22Rv1 (cell line): ENCODE measurements around the gene ICE1.
"Not testable (repeated sequence)": the region's sequence is repeated elsewhere in the genome, so short reads cannot be mapped to it uniquely, and the experiment has no call there.

Experiments
- H3K27ac ChIP-seq: fragments of 450-650 bp; 2 replicates; pipeline ENCODE4 v1.5.1; 2017
- ZFX ChIP-seq: fragments of 450-650 bp; IDR thresholded peaks from 2 replicates; pipeline ENCODE4 v1.6.1; 2017; ENCODE audit warnings: antibody characterized with exemption, borderline replicate concordance
- TF ChIP-seq, protein P1 (sequence below): fragments of 450-650 bp; IDR thresholded peaks from 2 replicates; pipeline ENCODE4 v1.5.1; 2017; ENCODE audit warnings: mild to moderate bottlenecking

ICE1 gene

DNA sequence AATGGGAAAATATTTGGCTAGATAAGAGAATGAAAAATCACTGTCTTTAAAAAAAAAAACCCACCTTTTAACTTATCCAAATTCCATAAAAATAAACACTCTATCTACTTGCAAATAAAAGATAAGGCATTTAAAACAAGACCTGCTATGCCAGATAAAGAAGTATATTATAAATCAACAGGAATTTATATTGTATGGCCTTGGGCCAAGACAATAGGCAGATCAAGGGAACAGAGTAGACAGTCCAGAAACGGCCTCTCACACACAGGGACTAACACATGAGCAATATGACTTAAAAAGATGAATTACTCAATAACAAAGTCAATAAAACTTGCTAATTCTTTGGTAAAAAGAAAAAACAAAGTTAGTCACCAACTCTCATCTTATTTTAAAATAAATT, 34.7 kb upstream of the ICE1 start:
- no peak overlapping the region for H3K27ac ChIP-seq
- TF ChIP-seq ZFX = no peak
- TF ChIP-seq, protein P1, sequence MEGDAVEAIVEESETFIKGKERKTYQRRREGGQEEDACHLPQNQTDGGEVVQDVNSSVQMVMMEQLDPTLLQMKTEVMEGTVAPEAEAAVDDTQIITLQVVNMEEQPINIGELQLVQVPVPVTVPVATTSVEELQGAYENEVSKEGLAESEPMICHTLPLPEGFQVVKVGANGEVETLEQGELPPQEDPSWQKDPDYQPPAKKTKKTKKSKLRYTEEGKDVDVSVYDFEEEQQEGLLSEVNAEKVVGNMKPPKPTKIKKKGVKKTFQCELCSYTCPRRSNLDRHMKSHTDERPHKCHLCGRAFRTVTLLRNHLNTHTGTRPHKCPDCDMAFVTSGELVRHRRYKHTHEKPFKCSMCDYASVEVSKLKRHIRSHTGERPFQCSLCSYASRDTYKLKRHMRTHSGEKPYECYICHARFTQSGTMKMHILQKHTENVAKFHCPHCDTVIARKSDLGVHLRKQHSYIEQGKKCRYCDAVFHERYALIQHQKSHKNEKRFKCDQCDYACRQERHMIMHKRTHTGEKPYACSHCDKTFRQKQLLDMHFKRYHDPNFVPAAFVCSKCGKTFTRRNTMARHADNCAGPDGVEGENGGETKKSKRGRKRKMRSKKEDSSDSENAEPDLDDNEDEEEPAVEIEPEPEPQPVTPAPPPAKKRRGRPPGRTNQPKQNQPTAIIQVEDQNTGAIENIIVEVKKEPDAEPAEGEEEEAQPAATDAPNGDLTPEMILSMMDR = no peak

DNA sequence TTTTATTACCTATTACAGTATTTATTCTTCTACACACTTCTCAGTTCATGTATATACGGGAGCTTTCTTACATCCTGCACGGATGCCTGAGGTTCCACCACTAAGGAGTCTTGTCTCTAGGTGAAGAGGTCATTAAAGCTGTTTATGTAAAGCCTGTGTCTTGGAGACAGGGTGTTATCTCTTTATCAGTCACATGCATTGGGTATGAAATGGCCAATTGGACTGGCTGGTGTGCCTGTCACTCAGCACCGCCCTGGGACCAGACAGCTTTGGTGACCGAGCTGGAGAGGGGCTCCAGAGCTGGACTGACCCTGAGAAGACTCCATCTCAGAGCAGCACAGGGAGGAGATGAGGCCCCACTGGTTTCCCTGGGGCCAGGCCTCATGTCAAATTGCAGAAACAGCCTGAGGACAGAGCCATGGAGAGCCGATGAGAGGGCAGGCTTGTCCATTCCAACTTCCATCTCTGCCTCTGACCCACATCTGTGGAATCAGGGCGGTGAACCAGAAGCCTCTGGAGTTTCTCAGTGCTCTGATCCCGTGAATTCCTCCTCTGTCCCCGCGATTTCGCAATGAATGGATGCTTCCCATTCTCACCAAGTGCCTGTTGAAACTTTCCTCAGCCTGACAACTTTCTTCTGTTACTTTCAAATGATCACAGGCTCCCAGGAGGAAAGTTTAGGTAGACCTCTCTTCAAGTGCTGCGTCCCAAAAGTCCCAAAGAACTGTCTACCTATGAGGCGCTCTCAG, 32.2 kb upstream of the ICE1 start:
- H3K27ac ChIP-seq = not testable (repeated sequence)

DNA sequence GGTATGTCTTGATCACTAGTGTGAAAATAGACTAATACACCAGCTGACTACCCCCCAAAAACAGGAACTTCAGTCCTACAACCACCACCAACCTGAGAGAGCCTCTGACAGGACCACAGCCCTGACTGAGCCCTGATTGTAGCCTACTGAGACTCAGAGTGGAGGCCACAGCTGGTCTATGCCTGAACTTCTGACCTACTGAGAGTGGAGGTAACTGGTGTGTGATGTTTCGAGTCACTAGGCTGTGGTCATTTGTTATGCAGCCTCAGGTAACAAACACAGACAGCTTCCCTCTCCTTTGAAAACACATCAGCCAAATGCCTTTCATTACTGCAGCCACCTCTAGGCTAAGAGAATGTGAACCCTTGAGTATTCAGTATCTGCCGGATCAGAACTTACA, 30.0 kb upstream of the ICE1 start:
- not testable (repeated sequence) for H3K27ac ChIP-seq

DNA sequence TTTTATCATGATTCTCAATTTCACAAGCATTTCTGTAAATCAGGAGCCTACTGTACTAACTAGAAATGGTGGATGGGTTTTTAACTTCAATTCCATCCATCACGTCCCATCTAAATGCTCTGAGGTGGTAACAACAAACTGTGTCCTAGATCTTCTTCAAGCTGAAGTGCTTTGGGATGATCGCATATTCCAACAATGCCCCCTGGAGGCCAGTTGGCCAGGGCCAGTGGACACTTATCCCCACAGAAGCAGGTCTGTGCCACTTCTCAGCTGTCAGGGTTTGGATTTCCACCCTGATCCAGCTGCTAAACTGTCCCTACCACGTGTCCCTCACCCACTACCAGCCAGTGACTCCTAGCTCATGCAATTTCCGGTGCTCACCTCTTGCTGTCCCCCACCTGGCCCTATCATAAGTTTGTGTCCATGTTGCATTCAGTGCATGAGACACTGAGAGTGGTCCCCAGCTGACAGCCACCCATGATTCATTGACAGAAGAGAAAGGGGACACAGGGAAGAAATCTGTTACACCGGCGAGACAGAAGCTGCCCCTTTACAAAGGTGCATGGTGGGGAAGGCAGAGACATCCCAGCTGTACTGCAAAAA, 28.0 kb upstream of the ICE1 start:
- TF ChIP-seq, protein P1 = peak; percentile 38
- H3K27ac ChIP-seq = not testable (repeated sequence)

DNA sequence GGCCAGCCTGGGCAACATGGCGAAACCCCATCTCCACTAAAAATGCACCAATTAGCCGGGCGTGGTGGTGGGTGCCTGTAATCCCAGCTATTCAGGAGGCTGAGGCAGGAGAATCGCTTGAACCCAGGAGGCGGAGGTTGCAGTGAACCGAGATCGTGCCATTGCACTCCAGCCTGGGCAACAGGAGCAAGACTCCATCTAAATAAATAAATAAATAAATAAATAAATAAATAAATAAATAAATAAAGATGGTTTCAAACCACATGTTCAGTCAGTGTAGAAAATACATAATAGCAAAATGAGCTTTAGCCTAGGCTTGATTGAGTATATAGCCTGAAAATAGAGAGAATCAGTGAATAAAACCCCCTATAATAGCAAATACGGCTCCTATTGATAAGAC, 27.4 kb upstream of the ICE1 start:
- H3K27ac ChIP-seq = not testable (repeated sequence)

DNA sequence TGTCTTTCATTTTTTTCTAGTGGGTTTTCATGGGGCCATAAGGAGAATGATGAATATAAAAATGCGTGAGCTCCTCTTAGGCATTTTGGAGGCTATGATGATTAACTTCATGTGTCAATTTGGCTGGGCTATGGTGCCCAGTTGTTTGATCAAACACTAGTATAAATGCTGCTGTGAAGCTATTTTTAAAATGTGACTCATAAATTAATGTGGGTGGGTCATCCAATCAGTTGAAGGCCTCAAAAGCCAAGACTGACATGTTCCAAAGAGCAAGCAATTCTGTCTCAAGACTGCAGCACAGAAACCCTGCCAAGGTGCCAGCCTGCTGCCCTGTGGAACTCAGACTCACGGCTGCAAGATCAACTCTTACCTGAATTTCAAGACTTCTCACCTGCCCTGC, 24.4 kb upstream of the ICE1 start:
- TF ChIP-seq ZFX = no peak
- TF ChIP-seq, protein P1 = no peak
- H3K27ac ChIP-seq = no peak overlapping the region

DNA sequence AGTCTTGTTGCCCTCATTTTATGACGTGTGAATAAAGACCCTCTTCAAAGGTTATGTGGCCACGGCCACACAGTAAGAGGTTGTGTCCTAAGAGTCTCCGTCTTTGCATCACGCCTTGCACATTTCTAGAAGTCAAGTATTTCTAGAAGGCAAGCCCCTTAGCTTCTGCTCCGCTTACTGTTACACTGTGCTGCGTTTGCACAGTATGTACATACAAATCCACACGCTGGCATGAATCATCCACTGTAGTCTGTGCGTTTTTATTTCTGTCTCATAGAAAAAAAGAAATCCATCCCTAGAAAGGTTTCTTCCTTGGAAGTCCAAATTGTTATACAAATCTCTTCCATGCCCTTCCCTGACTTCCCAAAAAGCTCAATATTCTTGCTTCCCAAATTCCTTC, 21.4 kb upstream of the ICE1 start:
- TF ChIP-seq, protein P1 = no peak
- no peak for TF ChIP-seq ZFX
- H3K27ac ChIP-seq = no peak overlapping the region

DNA sequence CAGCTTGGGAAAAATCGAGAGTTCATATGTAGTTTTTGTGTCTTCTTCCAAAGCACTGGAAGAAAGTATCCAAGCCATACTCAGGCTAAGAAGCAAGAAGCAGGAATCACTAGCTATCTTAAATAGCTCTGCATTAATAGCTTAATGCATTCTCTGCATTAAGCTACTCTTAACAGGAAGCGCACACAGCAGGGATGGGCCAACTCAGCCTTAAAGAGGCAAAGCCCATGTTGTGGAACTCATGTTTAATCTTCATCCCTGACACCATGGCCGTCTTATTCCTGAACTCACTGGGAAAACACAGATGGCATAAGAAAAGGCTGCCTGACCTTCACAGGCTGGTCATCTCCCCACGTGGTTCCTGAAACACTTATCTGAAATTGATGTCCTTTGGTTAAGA, 18.7 kb upstream of the ICE1 start:
- H3K27ac ChIP-seq = no peak overlapping the region
- no peak for TF ChIP-seq ZFX
- TF ChIP-seq, protein P1 = no peak

DNA sequence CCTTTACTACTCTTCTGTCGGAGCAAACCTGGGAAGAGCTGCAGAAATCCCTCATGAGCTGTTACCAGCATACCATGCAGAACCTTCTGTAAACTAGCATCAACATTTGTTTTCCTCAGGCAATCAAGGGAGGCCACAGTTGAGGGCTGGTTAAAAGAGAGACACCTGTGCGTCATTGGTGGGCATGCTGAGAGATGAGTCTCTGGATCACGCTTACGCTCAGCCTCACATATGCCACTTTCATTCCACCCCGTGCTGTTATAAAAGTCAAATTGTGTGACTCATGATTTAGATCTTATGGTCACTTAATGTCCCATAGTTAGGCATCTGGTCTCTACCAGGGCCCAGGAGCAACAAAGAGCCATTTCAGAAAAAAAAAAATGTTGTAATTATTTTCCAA, 18.1 kb upstream of the ICE1 start:
- H3K27ac ChIP-seq = no peak overlapping the region
- TF ChIP-seq, protein P1 = no peak
- no peak for TF ChIP-seq ZFX
